AG04450 (cell line): ENCODE results near the gene IL1F10. TPM values are rescaled to one million over a fixed set of nuclear protein-coding genes. Genes with fewer than 3 reads are reported as not detected.

Experiments
- CTCF ChIA-PET: fragments of 300-600, 350-600 bp; formaldehyde crosslinking; extraction: SDS; loops from one replicate; lab custom pipeline; 2022; ENCODE audit warnings: antibody characterized with exemption, inconsistent platforms; lab: Charles Lee
- POLR2A ChIA-PET: fragments of 350-600 bp; formaldehyde crosslinking; extraction: SDS; loops from one replicate; lab custom pipeline; 2021; ENCODE audit warnings: antibody characterized with exemption, inconsistent platforms; lab: Yijun Ruan, JAX
- DNase-seq: peaks from one replicate; pipeline ENCODE4 v3.0.0-alpha.2; 2011; ENCODE audit warnings: low read depth, low spot score
- H3K27ac ChIP-seq: one replicate; pipeline ENCODE4 v1.5.1; 2012; ENCODE audit warnings: low read depth, low read length, control low read depth
- H3K27me3 ChIP-seq: one replicate; pipeline ENCODE4 v1.6.0; 2012; ENCODE audit warnings: low read length; ENCODE audit not compliant: control insufficient read depth, insufficient read depth
- H3K4me3 ChIP-seq: 2 replicates; pipeline ENCODE4 v1.5.1; 2011; ENCODE audit warnings: mild to moderate bottlenecking, low read depth, low read length, control low read depth
- H3K9me3 ChIP-seq: 2 replicates; pipeline ENCODE4 v1.5.1; 2012; ENCODE audit warnings: low read length; ENCODE audit not compliant: control insufficient read depth, insufficient read depth
- polyA plus RNA-seq: library from polyadenylated mRNA; depleted of rRNA; stranded (reverse); fragments of >200 nt; gene quantifications from 2 replicates; pipeline ENCODE4 v1.2.3, GENCODE V29; 2011
- TF ChIP-seq, protein P1 (sequence below): IDR thresholded peaks from 2 replicates; pipeline ENCODE4 v1.5.1; 2011; ENCODE audit warnings: low read depth, low read length, control low read depth, inconsistent platforms

The IL1F10 gene
- polyA plus RNA-seq, 1 experiment = not detected

DNA sequence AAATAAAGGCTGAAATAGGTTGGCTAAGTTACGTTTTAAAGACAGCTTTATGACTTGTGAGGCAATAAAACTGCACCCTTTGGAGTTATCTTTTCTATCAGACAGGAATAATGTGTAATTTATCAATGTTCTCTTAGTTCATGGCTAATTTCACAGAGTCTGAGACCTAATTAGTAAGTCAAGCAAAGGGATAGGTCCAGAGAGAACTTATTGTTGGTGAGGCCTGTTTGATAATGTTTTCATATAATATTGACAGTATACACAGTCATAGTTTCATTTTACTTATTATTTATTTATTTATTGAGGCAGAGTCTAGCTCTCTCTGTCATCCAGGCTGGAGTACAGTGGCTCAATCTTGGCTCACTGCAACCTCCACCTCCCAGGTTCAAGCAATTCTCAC lies 10.7 kb upstream of the IL1F10 start:
- H3K27me3 ChIP-seq = no peaks in the 10 kb centered on the region
- H3K4me3 ChIP-seq = no peak overlapping the region
- no peak for DNase-seq
- ChIA-PET POLR2A (no interaction called here), CTCF (no interaction called here)
- no peaks in the 10 kb centered on the region; the same call in 1 of the 2 replicates for H3K9me3 ChIP-seq
- TF ChIP-seq, protein P1, sequence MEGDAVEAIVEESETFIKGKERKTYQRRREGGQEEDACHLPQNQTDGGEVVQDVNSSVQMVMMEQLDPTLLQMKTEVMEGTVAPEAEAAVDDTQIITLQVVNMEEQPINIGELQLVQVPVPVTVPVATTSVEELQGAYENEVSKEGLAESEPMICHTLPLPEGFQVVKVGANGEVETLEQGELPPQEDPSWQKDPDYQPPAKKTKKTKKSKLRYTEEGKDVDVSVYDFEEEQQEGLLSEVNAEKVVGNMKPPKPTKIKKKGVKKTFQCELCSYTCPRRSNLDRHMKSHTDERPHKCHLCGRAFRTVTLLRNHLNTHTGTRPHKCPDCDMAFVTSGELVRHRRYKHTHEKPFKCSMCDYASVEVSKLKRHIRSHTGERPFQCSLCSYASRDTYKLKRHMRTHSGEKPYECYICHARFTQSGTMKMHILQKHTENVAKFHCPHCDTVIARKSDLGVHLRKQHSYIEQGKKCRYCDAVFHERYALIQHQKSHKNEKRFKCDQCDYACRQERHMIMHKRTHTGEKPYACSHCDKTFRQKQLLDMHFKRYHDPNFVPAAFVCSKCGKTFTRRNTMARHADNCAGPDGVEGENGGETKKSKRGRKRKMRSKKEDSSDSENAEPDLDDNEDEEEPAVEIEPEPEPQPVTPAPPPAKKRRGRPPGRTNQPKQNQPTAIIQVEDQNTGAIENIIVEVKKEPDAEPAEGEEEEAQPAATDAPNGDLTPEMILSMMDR = no peak
- H3K27ac ChIP-seq = no peak overlapping the region

DNA sequence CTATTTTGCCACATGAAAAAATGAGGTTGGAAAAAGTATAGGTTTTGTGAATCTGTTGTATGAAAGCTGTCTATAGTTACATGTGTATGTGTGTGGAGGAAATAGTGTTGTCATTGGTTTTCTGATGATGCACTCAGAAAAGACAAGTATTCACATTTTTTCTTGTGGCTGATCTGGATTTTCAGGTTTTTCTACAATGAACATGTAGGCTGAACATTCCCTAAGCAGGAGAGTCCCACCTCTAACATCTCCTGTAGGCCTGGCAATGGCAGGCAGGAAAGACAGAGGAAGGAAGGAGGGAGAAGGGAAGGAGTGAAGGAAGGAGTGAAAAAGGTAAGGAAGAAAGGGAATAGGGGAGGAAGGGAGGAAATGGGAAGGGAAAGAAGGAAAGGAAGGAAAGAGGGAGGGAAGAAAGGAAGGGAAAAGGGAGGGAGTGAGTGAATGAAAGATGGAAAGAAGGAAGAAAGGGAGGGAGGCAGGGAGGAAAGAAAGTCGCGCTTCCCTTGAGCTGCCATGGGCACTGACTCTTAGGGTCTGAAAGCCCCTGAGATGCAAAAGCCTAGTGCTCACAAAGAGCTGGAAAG lies 9.3 kb upstream of the IL1F10 start:
- POLR2A ChIA-PET = no interaction called here
- Histone ChIP-seq H3K27me3 (no peaks in the 10 kb centered on the region), H3K4me3 (no peak overlapping the region), H3K27ac (no peak overlapping the region), H3K9me3 (no peaks in the 10 kb centered on the region; the same call in 1 of the 2 replicates)
- CTCF ChIA-PET = no interaction called here
- no peak for DNase-seq
- TF ChIP-seq, protein P1 = no peak

DNA sequence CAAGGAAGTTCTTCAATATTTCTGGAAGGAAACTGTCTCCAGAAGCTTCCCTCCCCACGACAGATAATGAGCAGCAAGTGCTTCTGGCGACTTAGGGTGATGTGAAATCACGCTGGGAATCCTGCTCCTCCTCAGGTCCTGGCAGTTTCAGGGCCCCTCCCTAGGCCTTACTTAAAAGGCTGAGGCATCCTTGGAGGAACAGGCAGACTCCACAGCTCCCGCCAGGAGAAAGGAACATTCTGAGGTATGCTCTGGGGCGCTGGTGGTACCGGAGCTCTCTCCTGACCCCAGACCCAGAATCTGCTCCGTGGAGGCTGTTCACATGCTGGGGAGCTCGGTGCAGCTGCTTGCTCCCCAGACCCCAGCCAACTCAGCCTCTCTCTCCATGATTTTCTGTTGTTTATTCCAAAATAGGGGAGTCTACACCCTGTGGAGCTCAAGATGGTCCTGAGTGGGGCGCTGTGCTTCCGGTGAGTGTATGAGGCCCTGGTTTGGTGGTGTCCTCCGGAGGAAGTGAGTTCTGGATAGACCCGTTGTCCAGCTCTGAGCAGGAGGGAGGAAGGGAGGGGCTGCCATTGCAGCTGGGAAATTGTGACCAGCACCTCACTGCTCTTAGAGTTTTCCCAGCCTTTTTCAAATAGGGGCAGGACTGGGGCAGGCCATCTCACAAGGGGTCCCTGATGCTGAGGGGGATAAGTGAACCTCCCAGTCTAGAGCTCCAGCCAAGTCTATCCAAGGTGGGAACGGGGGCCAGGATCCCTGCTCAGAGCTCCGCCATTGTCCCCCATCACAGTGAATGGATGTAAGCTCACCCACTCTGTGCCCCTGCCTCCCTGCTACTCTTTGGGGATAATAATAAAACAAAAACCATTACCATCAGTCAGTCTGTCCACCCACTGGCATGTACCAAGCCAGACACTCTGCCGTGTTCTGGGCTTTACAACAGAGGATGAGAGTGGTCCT lies 8.5 kb upstream of the IL1F10 start, which contains the start of gene IL36RN:
IL36RN (plus strand) TSS at position 201 of the 963 bp plus-strand sequence; CDS start at position 442, 241 bp downstream.
- no peak for DNase-seq
- no peaks in the 10 kb centered on the region; the same call in 1 of the 2 replicates for H3K9me3 ChIP-seq
- CTCF ChIA-PET = interaction anchor here (0.6 kb wide), 1 partner anchor 18 kb away, joined by 3 read pairs; no protein-coding TSS in a partner anchor
- H3K27ac ChIP-seq = no peak within 1 kb of the TSS
- no peak within 1 kb of the TSS for H3K4me3 ChIP-seq
- POLR2A ChIA-PET = no interaction called here
- no peaks in the 10 kb centered on the region for H3K27me3 ChIP-seq
- TF ChIP-seq, protein P1 = no peak

DNA sequence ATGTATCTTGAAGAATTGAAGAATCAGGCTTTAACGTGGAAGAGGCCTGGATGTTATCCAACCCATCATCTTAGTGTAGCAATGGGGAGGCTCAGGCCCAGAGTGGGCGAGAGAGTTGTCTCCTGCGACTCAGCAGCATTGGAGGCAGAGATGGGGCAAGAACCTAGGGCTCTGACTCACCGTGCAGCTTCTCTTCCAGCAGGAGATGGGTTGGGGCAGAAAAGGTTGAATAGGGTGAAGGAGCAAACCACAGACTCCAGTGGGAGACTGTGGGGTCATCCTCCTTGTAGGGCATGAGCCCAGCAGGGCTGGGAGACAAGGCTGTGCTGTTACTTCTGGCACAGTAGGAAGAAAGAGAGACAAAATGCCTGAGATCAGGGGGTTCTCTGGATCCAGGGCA lies 7.4 kb upstream of the IL1F10 start:
- no peak for DNase-seq
- TF ChIP-seq, protein P1 = no peak
- H3K9me3 ChIP-seq = no peaks in the 10 kb centered on the region; the same call in 1 of the 2 replicates
- POLR2A ChIA-PET = no interaction called here
- CTCF ChIA-PET = no interaction called here
- H3K27ac ChIP-seq = no peak overlapping the region
- no peak overlapping the region for H3K4me3 ChIP-seq
- no peaks in the 10 kb centered on the region for H3K27me3 ChIP-seq

DNA sequence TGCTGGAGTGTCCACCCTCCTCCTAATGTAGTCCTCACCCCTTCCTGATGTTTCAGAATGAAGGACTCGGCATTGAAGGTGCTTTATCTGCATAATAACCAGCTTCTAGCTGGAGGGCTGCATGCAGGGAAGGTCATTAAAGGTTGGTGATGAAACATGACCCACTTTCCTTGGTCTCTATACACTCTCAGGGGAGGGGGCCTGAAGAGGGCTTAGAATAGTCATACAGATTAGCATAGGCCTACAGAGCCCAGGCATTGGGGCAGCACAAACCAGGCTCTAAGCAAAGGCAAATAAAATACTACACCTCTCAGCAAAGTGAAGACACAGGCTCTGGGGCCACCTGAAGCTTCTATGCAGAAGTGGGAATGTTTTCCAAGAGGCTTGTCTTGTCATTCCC lies 7.0 kb upstream of the IL1F10 start:
- ChIA-PET POLR2A (no interaction called here), CTCF (no interaction called here)
- DNase-seq = no peak

More for the DNA sequence above, 7.0 kb upstream of the IL1F10 start:
- no peak overlapping the region for H3K4me3 ChIP-seq
- no peak overlapping the region for H3K27ac ChIP-seq
- H3K9me3 ChIP-seq = no peaks in the 10 kb centered on the region; the same call in 1 of the 2 replicates
- TF ChIP-seq, protein P1 = no peak
- H3K27me3 ChIP-seq = no peaks in the 10 kb centered on the region
